ENCODE data around the gene ROS1.

- TF ChIP-seq CTCF (IDR thresholded peaks at IDR 0.05) (no peak), POLR2A (IDR thresholded peaks at IDR 0.05) (no peak)
Measured at GRCh38 chr6:117309611-117310010, 116.1 kb downstream of the ROS1 start.
